GM06990 (cell line): ENCODE measurements around the gene PBLD.
"Not testable (repeated sequence)": the region's sequence is repeated elsewhere in the genome, so short reads cannot be mapped to it uniquely, and the experiment has no call there.

ENCODE experiments used
- DNase-seq: peaks from one replicate; pipeline ENCODE4 v3.0.0-alpha.2; 2011; ENCODE audit not compliant: insufficient read length; ENCODE audit errors: extremely low read depth
- H3K27me3 ChIP-seq: replicated peaks from 2 replicates; pipeline ENCODE4 v1.6.0; 2011; ENCODE audit warnings: low read length; ENCODE audit not compliant: control insufficient read depth, insufficient read depth
- H3K36me3 ChIP-seq: 2 replicates; pipeline ENCODE4 v1.5.1; 2011; ENCODE audit warnings: low read length; ENCODE audit not compliant: control insufficient read depth, insufficient read depth
- H3K4me3 ChIP-seq: replicated peaks from 2 replicates; pipeline ENCODE4 v1.5.1; 2011; ENCODE audit warnings: low read depth, mild to moderate bottlenecking, control low read depth, low read length
- CTCF ChIP-seq: IDR thresholded peaks from 2 replicates; pipeline ENCODE4 v1.5.1; 2011; ENCODE audit warnings: low read length, control low read depth, mild to moderate bottlenecking, inconsistent platforms; ENCODE audit not compliant: insufficient read depth, poor library complexity, severe bottlenecking

The PBLD gene

DNA sequence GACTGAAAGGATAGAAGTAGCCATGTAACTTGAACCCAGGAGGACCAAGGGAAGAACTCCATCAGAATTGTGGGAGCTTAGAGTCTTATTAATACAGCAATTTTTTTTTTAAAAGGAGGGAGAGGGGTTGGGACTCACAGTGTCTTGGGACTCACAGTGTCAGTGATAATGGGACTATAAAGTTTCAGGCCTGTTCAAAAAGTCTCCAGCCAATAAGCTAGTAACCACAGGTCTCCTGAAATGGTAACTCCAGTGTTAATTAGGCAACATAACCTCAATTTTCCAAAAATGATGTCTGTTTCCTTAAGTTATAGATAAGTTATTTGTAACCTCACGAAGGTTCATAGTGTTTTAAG lies 3.2 kb downstream of the PBLD start:
- no peaks in the 10 kb centered on the region for H3K36me3 ChIP-seq
- no peak for DNase-seq
- no peak for TF ChIP-seq CTCF
- H3K4me3 ChIP-seq = no peak overlapping the region
- no peaks in the 10 kb centered on the region for H3K27me3 ChIP-seq

GRCh38 chr10:68327889-68328786 lies 4.6 kb downstream of the PBLD start:
- Histone ChIP-seq H3K27me3 (no peaks in the 10 kb centered on the region), H3K36me3 (no peaks in the 10 kb centered on the region), H3K4me3 (no peak overlapping the region)
- DNase-seq = no peak
- no peak for TF ChIP-seq CTCF

DNA sequence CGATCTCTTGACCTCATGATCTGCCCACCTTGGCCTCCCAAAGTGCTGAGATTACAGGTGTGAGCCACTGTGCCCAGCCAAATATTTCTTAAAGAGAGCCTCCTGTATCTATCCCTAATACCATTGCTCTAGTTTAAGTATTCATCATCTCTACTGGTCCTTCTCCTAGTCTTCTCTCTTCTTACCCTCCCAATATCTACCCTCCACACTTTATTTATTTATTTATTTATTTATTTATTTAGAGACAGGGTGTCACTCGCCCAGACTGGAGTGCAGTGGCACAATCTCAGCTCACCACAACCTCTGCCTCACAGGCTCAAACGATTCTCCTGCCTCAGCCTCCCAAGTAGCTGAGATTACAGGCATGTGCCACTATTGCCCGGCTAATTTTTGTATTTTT lies 8.3 kb downstream of the PBLD start:
- not testable (repeated sequence) for H3K36me3 ChIP-seq

DNA sequence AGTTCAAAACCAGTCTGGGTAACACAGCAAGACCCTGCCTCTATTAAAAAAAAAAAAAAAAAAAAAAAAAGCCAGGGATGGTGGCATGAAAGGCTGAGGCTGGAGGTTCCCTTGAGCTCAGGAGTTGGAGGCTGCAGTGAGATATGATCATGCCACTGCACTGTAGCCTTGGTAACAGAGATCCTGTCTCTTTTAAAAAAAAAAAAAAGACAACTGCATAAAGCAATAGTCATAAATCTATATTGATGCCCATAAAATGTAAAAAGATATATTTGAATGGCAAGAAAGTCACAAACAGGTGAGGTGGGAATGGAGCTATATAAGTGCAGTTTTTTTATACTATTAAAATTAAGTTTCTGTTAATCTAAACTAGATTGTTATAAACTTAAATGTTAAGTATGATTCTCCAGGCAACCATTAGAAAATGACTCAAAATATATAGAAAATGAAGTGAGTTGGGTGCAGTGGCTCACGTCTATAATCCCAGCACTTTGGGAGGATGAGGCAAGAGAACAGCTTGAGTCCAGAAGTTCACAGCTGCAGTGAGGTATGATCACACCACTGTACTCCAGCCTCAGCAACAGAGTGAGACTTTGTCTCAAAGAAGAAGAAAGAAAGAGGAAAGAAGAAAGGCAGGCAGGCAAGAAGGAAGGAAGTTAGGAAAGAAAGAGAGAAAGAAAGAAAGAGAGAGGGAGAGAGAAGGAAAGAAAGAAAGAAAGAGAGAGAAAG lies 14.2 kb downstream of the PBLD start:
- no peak for TF ChIP-seq CTCF
- Histone ChIP-seq H3K27me3 (no peaks in the 10 kb centered on the region), H3K4me3 (no peak overlapping the region), H3K36me3 (no peaks in the 10 kb centered on the region)
- no peak for DNase-seq

More for the DNA sequence above, 8.3 kb downstream of the PBLD start:
- DNase-seq, H3K27me3 ChIP-seq, H3K4me3 ChIP-seq: not testable (repeated sequence)

- no peak for TF ChIP-seq CTCF
- no peaks in the 10 kb centered on the region for H3K27me3 ChIP-seq
- H3K36me3 ChIP-seq = no peaks in the 10 kb centered on the region
- H3K4me3 ChIP-seq = no peak overlapping the region
- DNase-seq = no peak
These were observed 17.1 kb downstream of the PBLD start for GRCh38 chr10:68315582-68315981.

DNA sequence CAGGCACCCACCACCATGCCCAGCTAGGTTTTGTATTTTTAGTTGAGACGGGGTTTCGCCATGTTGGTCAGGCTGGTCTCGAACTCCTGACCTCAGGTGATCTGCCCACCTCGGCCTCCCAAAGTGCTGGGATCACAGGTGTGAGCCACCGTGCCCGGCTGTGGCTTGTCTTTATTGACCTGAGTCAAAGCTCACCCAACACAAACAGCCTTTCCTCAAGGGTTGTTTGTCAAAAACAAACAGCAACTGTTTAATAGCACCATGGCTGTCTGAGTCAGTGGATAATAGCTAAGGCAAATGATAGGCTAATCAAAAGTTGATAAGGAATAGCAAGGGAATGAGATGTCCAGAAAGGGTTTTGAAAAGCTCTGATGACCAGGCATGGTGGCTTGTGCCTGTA lies 17.8 kb downstream of the PBLD start:
- H3K36me3 ChIP-seq, H3K27me3 ChIP-seq, DNase-seq, H3K4me3 ChIP-seq: not testable (repeated sequence)
